ENCODE measurements around the gene SLC45A1. TPM values are rescaled to one million over a fixed set of nuclear protein-coding genes. Genes with fewer than 3 reads are reported as not detected.

SLC45A1 gene
- total and polyA plus RNA-seq, 2 experiments from 2014 or later: 0.34 to 0.42 TPM

DNA sequence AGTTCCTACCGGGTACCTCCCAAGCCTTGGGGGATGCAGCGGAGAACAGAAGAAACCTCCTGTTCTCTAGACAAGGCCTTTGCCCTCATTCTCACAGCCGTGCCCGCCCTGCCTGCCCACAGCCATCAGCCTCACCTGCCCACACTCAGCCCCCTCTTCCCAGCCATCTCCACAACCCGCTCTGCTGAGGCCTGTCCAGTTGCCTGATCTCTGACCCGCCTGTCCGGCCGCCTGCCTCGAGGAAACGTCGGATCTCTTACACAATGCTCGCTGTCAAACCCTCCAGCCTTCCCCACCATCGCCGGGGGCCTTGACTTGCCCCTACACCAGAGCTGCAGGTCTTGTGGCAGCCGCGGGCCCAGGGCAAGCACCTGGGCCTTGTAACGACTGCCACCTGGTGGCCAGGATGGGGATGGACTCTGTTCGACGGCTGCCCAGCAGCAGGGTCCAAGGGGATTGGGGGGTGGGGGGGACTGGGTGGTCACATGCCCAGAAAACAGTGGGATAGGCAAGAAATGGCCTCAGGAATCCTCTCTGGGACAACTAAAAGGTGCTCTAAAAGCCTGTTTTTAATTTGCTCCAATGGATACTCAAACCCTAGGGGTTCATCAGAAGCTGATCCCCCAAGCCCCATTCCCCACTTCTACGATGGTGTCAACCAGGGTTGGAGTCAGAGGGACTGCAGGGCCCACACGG lies 31.0 kb downstream of the SLC45A1 start:
- Histone ChIP-seq H3K27me3 (no peaks in the 10 kb centered on the region), H3K4me1 (ENCODE audit: low read depth) (no peaks in the 10 kb centered on the region), H3K27ac (no peak overlapping the region), H3K9me3 (ENCODE audit: low read depth) (no peaks in the 10 kb centered on the region), H3K36me3 (peaks cover 6% of the 10 kb centered on the region), H3K4me3 (no peak overlapping the region)
- peak; percentile 76 to 78 for DNase-seq (ENCODE audit: low read depth in 1 of 2, low spot score in 1 of 2)
- TF ChIP-seq, protein P1, sequence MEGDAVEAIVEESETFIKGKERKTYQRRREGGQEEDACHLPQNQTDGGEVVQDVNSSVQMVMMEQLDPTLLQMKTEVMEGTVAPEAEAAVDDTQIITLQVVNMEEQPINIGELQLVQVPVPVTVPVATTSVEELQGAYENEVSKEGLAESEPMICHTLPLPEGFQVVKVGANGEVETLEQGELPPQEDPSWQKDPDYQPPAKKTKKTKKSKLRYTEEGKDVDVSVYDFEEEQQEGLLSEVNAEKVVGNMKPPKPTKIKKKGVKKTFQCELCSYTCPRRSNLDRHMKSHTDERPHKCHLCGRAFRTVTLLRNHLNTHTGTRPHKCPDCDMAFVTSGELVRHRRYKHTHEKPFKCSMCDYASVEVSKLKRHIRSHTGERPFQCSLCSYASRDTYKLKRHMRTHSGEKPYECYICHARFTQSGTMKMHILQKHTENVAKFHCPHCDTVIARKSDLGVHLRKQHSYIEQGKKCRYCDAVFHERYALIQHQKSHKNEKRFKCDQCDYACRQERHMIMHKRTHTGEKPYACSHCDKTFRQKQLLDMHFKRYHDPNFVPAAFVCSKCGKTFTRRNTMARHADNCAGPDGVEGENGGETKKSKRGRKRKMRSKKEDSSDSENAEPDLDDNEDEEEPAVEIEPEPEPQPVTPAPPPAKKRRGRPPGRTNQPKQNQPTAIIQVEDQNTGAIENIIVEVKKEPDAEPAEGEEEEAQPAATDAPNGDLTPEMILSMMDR (IDR thresholded peaks at IDR 0.05; ENCODE audit: low read depth, low read length): peak; percentile 79

DNA sequence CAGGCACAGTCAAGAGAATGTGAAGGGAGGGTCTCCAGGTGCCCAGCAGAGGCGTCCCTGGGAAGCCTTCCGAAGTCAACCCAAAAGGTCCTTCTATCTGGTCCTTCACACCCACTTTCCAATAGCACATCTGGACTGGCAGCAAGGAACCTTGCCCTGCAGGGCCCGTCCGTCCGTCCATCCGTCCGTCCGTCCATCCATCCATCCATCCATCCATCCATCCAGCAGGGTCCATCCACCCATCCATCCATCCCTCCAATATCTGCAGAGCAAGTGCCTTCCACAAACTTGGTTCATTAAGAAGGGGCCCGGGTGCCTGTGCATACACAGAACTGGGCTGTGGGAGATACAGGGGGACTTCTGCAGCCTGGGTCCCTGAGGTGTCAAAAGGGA lies 31.6 kb downstream of the SLC45A1 start:
- TF ChIP-seq, protein P1 (IDR thresholded peaks at IDR 0.05; ENCODE audit: low read depth, low read length): no peak

DNA sequence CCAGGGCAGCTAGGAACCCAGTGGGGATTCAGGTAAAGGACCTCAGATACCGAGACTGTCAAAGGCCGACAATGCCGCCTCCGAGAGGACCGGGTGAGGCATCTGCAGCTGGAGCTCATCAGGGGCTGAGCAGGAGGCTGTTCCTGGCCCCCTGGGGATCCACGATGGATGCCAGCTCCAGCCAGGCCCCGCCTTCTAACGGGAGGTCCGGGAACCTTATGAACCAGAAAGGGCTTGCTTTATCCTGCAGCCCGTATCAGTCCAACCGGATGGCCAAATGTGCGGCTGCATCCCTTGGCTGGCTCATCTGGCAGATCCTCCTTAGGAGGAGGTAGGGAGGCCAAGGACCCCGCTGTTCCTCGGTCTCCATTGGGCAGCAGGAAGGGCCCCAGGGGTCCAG lies 32.0 kb downstream of the SLC45A1 start:
- Histone ChIP-seq H3K4me3 (no peak overlapping the region), H3K9me3 (ENCODE audit: low read depth) (no peaks in the 10 kb centered on the region), H3K27me3 (no peaks in the 10 kb centered on the region), H3K27ac (peak overlapping the region; percentile 23), H3K36me3 (peaks cover 15% of the 10 kb centered on the region), H3K4me1 (ENCODE audit: low read depth) (no peaks in the 10 kb centered on the region)
- DNase-seq (ENCODE audit: low read depth in 1 of 2, low spot score in 1 of 2): peak in 1 of 2 donors; percentile 84
- TF ChIP-seq, protein P1 (IDR thresholded peaks at IDR 0.05; ENCODE audit: low read depth, low read length): no peak

More for the DNA sequence above, 31.6 kb downstream of the SLC45A1 start:
- peaks cover 12% of the 10 kb centered on the region for H3K36me3 ChIP-seq
- H3K9me3 ChIP-seq (ENCODE audit: low read depth): no peaks in the 10 kb centered on the region
- H3K4me1 ChIP-seq (ENCODE audit: low read depth): no peaks in the 10 kb centered on the region
- DNase-seq (ENCODE audit: low read depth in 1 of 2, low spot score in 1 of 2): no peak
- no peak overlapping the region for H3K27ac ChIP-seq
- no peaks in the 10 kb centered on the region for H3K27me3 ChIP-seq
- H3K4me3 ChIP-seq: no peak overlapping the region

DNA sequence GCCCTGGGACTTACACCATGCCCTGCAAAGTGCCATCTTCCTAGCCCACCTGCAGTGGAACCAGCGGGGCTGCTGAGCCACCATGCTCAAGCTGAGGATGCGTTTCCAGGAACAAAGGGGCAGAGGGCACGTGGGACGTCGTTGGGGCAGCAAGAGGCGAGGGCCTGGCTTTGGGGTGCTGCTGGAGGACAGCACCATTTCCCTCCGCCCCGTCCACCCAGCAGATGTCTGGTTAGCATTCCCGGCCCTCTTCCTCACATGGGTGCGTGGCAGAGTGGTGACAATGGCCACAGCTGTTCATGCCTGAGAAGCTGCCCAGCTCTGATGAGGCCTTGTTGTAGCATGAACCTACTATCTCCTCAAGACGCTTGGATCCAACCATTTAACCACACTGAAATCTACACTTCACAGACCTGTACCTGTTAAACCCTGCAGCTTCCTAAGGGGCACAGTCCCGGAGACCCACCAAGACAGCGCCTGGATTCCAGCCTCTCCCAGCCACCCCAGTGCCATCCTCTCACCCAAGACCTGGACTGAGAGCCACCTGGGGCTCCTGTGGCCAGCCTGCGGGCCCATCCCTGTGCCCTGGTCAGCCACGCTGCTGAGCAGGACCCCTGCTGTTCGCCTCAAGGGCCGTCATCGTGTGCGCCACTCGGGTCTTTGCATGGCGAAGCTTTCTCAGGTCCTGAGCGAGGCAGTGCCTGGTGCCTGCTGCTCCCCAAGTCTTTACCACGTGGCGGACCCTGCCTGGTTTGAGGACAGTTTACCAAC lies 33.2 kb downstream of the SLC45A1 start:
- Histone ChIP-seq H3K4me3 (no peak overlapping the region), H3K27me3 (no peaks in the 10 kb centered on the region), H3K36me3 (peaks cover 26% of the 10 kb centered on the region), H3K9me3 (ENCODE audit: low read depth) (no peaks in the 10 kb centered on the region), H3K27ac (peak overlapping the region; percentile 54), H3K4me1 (ENCODE audit: low read depth) (no peaks in the 10 kb centered on the region)
- no peak for DNase-seq (ENCODE audit: low read depth in 1 of 2, low spot score in 1 of 2)
- TF ChIP-seq, protein P1 (IDR thresholded peaks at IDR 0.05; ENCODE audit: low read depth, low read length): no peak

DNA sequence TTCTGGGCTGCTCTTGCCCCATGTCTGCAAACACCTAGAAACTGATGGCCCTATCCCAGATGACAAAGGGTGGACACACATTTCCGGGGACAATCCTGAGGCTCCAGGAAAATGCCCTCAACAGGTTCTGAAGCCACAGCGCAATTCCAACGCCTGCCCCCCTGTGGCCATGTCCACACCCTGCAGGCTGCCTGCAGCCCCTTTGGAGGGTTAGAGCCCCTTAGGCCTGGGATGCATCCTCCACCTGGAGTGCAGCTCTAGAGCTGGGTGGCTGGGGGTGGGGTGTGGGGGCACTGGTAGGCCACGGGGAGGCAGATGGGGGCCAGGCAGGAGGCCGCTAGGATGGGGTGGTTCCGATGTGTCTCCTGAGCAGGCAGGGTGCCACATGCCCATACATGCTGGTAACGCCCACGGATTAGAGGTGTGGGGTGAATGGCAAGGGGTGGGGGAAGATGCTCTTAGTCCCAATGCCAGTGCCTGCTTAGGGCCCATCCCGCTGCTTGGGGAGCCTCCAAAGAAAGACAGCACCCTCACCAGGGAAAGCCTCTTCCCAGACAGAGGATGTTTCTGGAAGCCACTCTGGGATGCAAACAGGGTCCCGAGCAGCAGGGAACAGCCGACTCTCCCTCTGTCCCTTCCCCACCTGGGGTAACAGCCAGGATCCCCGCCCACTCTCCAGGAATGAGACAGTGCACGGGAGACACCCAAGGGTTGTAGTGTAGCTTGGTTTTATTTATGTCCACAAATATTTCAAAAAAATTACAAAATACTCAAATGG lies 34.0 kb downstream of the SLC45A1 start:
- Histone ChIP-seq H3K27ac (peak overlapping the region; percentile 69), H3K4me3 (no peak overlapping the region), H3K9me3 (ENCODE audit: low read depth) (no peaks in the 10 kb centered on the region), H3K27me3 (no peaks in the 10 kb centered on the region), H3K36me3 (peaks cover 29% of the 10 kb centered on the region), H3K4me1 (ENCODE audit: low read depth) (no peaks in the 10 kb centered on the region)
- TF ChIP-seq, protein P1 (IDR thresholded peaks at IDR 0.05; ENCODE audit: low read depth, low read length): peak; percentile 64
- DNase-seq (ENCODE audit: low read depth in 1 of 2, low spot score in 1 of 2): peak in 1 of 2 donors; percentile 64

Data from cardiac muscle cell (in vitro differentiated cells and primary cell).